NCI-H2227 (cell line): ENCODE data around the gene TBCK.
"Not testable (repeated sequence)": the region's sequence is repeated elsewhere in the genome, so short reads cannot be mapped to it uniquely, and the experiment has no call there.

ENCODE experiments used
- DNase-seq: peaks from one replicate; lab custom pipeline; 2025; ENCODE audit not compliant: unreplicated experiment; lab: John Stamatoyannopoulos, UW

Gene TBCK

GRCh38 chr4:106321814-106322213, 5.8 kb upstream of the TBCK start:
- DNase-seq, result not testable (repeated sequence)

- DNase-seq, result not testable (repeated sequence)
These were observed 5.2 kb upstream of the TBCK start for GRCh38 chr4:106321168-106321567.

- no peak for DNase-seq
These were observed 4.2 kb upstream of the TBCK start for GRCh38 chr4:106320235-106320634.

GRCh38 chr4:106318511-106318910, 2.5 kb upstream of the TBCK start:
- DNase-seq, result no peak

- DNase-seq, result no peak
These were observed 1.8 kb upstream of the TBCK start for GRCh38 chr4:106317815-106318214.

GRCh38 chr4:106316773-106317409, 882 bp upstream of the TBCK start:
- DNase-seq, result no peak

- no peak for DNase-seq
These were observed 487 bp downstream of the TBCK start for GRCh38 chr4:106315476-106315967.

GRCh38 chr4:106314960-106315359, 1.0 kb downstream of the TBCK start:
- DNase-seq, result no peak

GRCh38 chr4:106312997-106313522, 2.9 kb downstream of the TBCK start:
- no peak for DNase-seq

GRCh38 chr4:106312377-106312776, 3.6 kb downstream of the TBCK start:
- no peak for DNase-seq

- no peak for DNase-seq
These were observed 9.4 kb downstream of the TBCK start for GRCh38 chr4:106306561-106306960.

GRCh38 chr4:106305435-106306055, 10.5 kb downstream of the TBCK start:
- no peak for DNase-seq

- DNase-seq, result no peak
These were observed 11.4 kb downstream of the TBCK start for GRCh38 chr4:106304632-106305031.

- DNase-seq, result no peak
These were observed 12.3 kb downstream of the TBCK start for GRCh38 chr4:106303548-106304281.

GRCh38 chr4:106302062-106302438, 14.0 kb downstream of the TBCK start:
- DNase-seq, result no peak

GRCh38 chr4:106301393-106302061, 14.5 kb downstream of the TBCK start:
- DNase-seq, result no peak

GRCh38 chr4:106299977-106300376, 16.0 kb downstream of the TBCK start:
- DNase-seq, result no peak

GRCh38 chr4:106297245-106298035, 18.6 kb downstream of the TBCK start:
- no peak for DNase-seq

- DNase-seq, result no peak
These were observed 21.9 kb downstream of the TBCK start for GRCh38 chr4:106294062-106294461.

- no peak for DNase-seq
These were observed 24.3 kb downstream of the TBCK start for GRCh38 chr4:106291678-106292077.

- no peak for DNase-seq
These were observed 26.3 kb downstream of the TBCK start for GRCh38 chr4:106289737-106290136.
